Parathyroid adenoma (tissue), 2 donors: ENCODE results near the gene STARD8.

Source experiments
- H2AFZ ChIP-seq: fragments of 300-600 bp; sonication (generic); one replicate; pipeline ENCODE4 v1.7.0; 2017; ENCODE audit warnings: antibody characterized with exemption, mild to moderate bottlenecking
- H3K27ac ChIP-seq: fragments of 300-600 bp; sonication (generic); one replicate; pipeline ENCODE4 v1.7.0; 2017
- H3K27me3 ChIP-seq: fragments of 300-600 bp; sonication (generic); one replicate; pipeline ENCODE4 v1.7.0; 2017; ENCODE audit warnings: low read length; ENCODE audit not compliant: control insufficient read depth, insufficient read depth
- H3K36me3 ChIP-seq: fragments of 300-600 bp; sonication (generic); one replicate; pipeline ENCODE4 v1.7.0; 2017; ENCODE audit warnings: low read length; ENCODE audit not compliant: control insufficient read depth, insufficient read depth
- H3K4me1 ChIP-seq: fragments of 300-600 bp; sonication (generic); one replicate; pipeline ENCODE4 v1.7.0; 2017; ENCODE audit warnings: control low read depth
- H3K4me2 ChIP-seq: fragments of 300-600 bp; sonication (generic); one replicate; pipeline ENCODE4 v1.7.0; 2017; ENCODE audit warnings: low read length
- H3K4me3 ChIP-seq: fragments of 300-600 bp; sonication (generic); one replicate; pipeline ENCODE4 v1.7.0; 2017; ENCODE audit warnings: low read depth, low read length
- H3K79me2 ChIP-seq: fragments of 300-600 bp; sonication (generic); one replicate; pipeline ENCODE4 v1.7.0; 2017; ENCODE audit warnings: control low read depth
- H3K9ac ChIP-seq: fragments of 300-600 bp; sonication (generic); one replicate; pipeline ENCODE4 v1.7.0; 2017; ENCODE audit warnings: mild to moderate bottlenecking
- H3K9me3 ChIP-seq: fragments of 300-600 bp; sonication (generic); one replicate; pipeline ENCODE4 v1.7.0; 2017; ENCODE audit warnings: low read length; ENCODE audit not compliant: control insufficient read depth
- CTCF ChIP-seq: fragments of 300-600 bp; sonication (generic); IDR thresholded peaks from one replicate; pipeline ENCODE4 v1.7.0; 2017; ENCODE audit warnings: antibody characterized with exemption, mild to moderate bottlenecking
- donor health status: primary hyperparathyroidism.

Gene STARD8

GRCh38 chrX:68708503-68709290 is 61.2 kb downstream of the STARD8 start:
- Histone ChIP-seq H3K9me3 (no peaks in the 10 kb centered on the region), H3K4me3 (no peak overlapping the region), H3K36me3 (no peaks in the 10 kb centered on the region), H3K27me3 (no peaks in the 10 kb centered on the region), H3K27ac (no peak overlapping the region), H2AFZ (no peak overlapping the region), H3K4me1 (no peaks in the 10 kb centered on the region), H3K9ac (no peak overlapping the region), H3K4me2 (no peak overlapping the region), H3K79me2 (no peaks in the 10 kb centered on the region)
- TF ChIP-seq CTCF = no peak

GRCh38 chrX:68710870-68711576 is 63.6 kb downstream of the STARD8 start:
- H3K9ac ChIP-seq = no peak overlapping the region
- no peaks in the 10 kb centered on the region for H3K36me3 ChIP-seq
- TF ChIP-seq CTCF = peak; percentile 67
- H3K4me2 ChIP-seq = no peak overlapping the region
- H2AFZ ChIP-seq = no peak overlapping the region
- no peaks in the 10 kb centered on the region for H3K79me2 ChIP-seq
- no peak overlapping the region for H3K4me3 ChIP-seq
- H3K4me1 ChIP-seq = no peaks in the 10 kb centered on the region
- no peaks in the 10 kb centered on the region for H3K27me3 ChIP-seq
- H3K27ac ChIP-seq = no peak overlapping the region
- no peaks in the 10 kb centered on the region for H3K9me3 ChIP-seq

GRCh38 chrX:68711845-68712244 is 64.4 kb downstream of the STARD8 start:
- Histone ChIP-seq H3K9me3 (no peaks in the 10 kb centered on the region), H3K79me2 (no peaks in the 10 kb centered on the region), H3K27me3 (no peaks in the 10 kb centered on the region), H3K9ac (no peak overlapping the region), H3K36me3 (no peaks in the 10 kb centered on the region), H3K4me2 (no peak overlapping the region), H2AFZ (no peak overlapping the region), H3K4me3 (no peak overlapping the region), H3K4me1 (no peaks in the 10 kb centered on the region), H3K27ac (no peak overlapping the region)
- TF ChIP-seq CTCF = no peak

GRCh38 chrX:68714856-68715255 is 67.4 kb downstream of the STARD8 start:
- Histone ChIP-seq H3K27me3 (no peaks in the 10 kb centered on the region), H3K4me1 (no peaks in the 10 kb centered on the region), H3K27ac (no peak overlapping the region), H3K36me3 (no peaks in the 10 kb centered on the region), H3K9ac (no peak overlapping the region), H3K9me3 (no peaks in the 10 kb centered on the region), H3K79me2 (no peaks in the 10 kb centered on the region), H2AFZ (no peak overlapping the region), H3K4me3 (no peak overlapping the region), H3K4me2 (no peak overlapping the region)
- no peak for TF ChIP-seq CTCF
